Heart right ventricle (tissue), 16 donors: ENCODE measurements around the gene USP3. TPM values are rescaled to one million over a fixed set of nuclear protein-coding genes. Genes with fewer than 3 reads are reported as not detected.

Experiments
- ATAC-seq, 8 donors: fragments of 200-7000 bp; cut with Tn5 transposase; one replicate each; pipeline ENCODE4 v1.9.1; 2020; ENCODE audit warnings: mild to moderate bottlenecking in 8 of 8, moderate library complexity in 8 of 8, moderate number of reproducible peaks in 1 of 8
- DNase-seq, 2 donors: peaks; one replicate each; pipeline ENCODE4 v3.0.0-alpha.2; 2020
- H3K27ac ChIP-seq, 10 donors: fragments of 200-600 bp; sonication (generic) in 2 of 10; one replicate each; pipeline versions ENCODE4 v1.5.0 to v1.8.0; 2020 to 2022; ENCODE audit warnings: mild to moderate bottlenecking in 3 of 10
- H3K27me3 ChIP-seq, 7 donors: fragments of 200-600 bp; one replicate each; pipeline ENCODE4 v1.8.0; 2021 to 2022; ENCODE audit warnings: mild to moderate bottlenecking in 2 of 7
- H3K36me3 ChIP-seq, 9 donors: fragments of 200-600 bp; sonication (generic) in 1 of 9; one replicate each; pipeline versions ENCODE4 v1.5.0 to v1.8.0; 2020 to 2022; ENCODE audit warnings: mild to moderate bottlenecking in 2 of 9
- H3K4me1 ChIP-seq, 9 donors: fragments of 200-600 bp; sonication (generic) in 1 of 9; one replicate each; pipeline versions ENCODE4 v1.5.0 to v1.8.0; 2020 to 2022; ENCODE audit warnings: mild to moderate bottlenecking in 4 of 9
- H3K4me3 ChIP-seq, 10 donors: fragments of 200-600 bp; sonication (generic) in 2 of 10; one replicate each; pipeline versions ENCODE4 v1.5.0 to v1.8.0; 2020 to 2022; ENCODE audit warnings: mild to moderate bottlenecking in 7 of 10, moderate library complexity in 2 of 10
- H3K9me3 ChIP-seq, 11 donors: fragments of 200-600 bp in 10 of 11; sonication (generic) in 2 of 11; one replicate each; pipeline versions ENCODE4 v1.5.0 to v1.8.0; 2013 to 2022; ENCODE audit warnings: mild to moderate bottlenecking in 2 of 11, control low read depth in 1 of 11, moderate library complexity in 1 of 11
- WGBS, 2 donors: extraction: QIAGEN DNeasy Blood & Tissue Kit; methylation state at CpG; one replicate each; pipeline ENCODE4 v1.1.7; 2013; ENCODE audit warnings: inconsistent platforms in 1 of 2; 5-methylcytosine and 5-hydroxymethylcytosine counted together
- intact Hi-C, 10 donors: fragments of 100-400 bp; cut with DNase I; formaldehyde crosslinking; loops; one replicate each; pipeline versions ENCODE4 v1.11.1 to v1.14.2; 2022
- polyA plus RNA-seq, 2 donors: library from polyadenylated mRNA; stranded (reverse); fragments of 200-250 nt; gene quantifications; one replicate each; pipeline ENCODE4 v1.2.3, GENCODE V29; 2013
- total RNA-seq, 10 donors: library from RNA; stranded (reverse); fragmentation: NEBNext Ultra II Directional in 3 of 10; extraction: Animal tissue kit (Norgen Biotek cat#: 25700) in 3 of 10; gene quantifications; one replicate each; pipeline versions ENCODE4 v1.2.1 to v1.2.4, GENCODE V29; 2021 to 2023
- TF ChIP-seq, protein P1 (sequence below), 9 donors: fragments of 200-600 bp; sonication (generic) in 2 of 9; IDR thresholded peaks; one replicate each; pipeline versions ENCODE4 v1.5.0 to v1.8.0; 2021 to 2022; ENCODE audit warnings: antibody characterized with exemption in 9 of 9, mild to moderate bottlenecking in 5 of 9, moderate library complexity in 1 of 9
- donor health status: Arrhythmogenic right ventricular cardiomyopathy.
- donor health status: ischemic (EF 13 %, LVEDD 7.1; RV severe dilation, severe dysfunction).
- donor health status: healthy with polysubstance abuse.
- donor health status: DM: no; HTN: yes; CAD: no.
- donor health status: DM: no; HTN: no; CAD: no.
- donor health status: ischemic (EF 25% LVEDD 6.9; RV normal size, moderate dysfunction).
- donor health status: ischemic (EF 25% LVEDD 5.7; RV mildly dilated, moderate dysfunction).
- donor health status: healthy.
- donor health status: DM: yes; HTN: yes; CAD: no.
- donor health status: Ischemic cardiomyopathy.
- donor health status: ischemic (EF 35%, LVEDD 5.7; RV mildly dilated, moderate dysfunction).
- donor health status: nonischemic (EF 11% LVEDD 7.7; RV severe dilation, severe dysfunction).
- donor health status: DM: yes; HTN: yes; CAD: no.
- donor health status: PGD.
- donor health status: ischemic (EF 29% LVEDD 5.4; RV normal size, mild dysfunction).
- donor health status: nonischemic (EF 23%, LVEDD 6.1; RV moderate dilation, normal function).

The USP3 gene
- total and polyA plus RNA-seq, 12 donors, result 8.4 to 23.7 (median 16.6) TPM

DNA sequence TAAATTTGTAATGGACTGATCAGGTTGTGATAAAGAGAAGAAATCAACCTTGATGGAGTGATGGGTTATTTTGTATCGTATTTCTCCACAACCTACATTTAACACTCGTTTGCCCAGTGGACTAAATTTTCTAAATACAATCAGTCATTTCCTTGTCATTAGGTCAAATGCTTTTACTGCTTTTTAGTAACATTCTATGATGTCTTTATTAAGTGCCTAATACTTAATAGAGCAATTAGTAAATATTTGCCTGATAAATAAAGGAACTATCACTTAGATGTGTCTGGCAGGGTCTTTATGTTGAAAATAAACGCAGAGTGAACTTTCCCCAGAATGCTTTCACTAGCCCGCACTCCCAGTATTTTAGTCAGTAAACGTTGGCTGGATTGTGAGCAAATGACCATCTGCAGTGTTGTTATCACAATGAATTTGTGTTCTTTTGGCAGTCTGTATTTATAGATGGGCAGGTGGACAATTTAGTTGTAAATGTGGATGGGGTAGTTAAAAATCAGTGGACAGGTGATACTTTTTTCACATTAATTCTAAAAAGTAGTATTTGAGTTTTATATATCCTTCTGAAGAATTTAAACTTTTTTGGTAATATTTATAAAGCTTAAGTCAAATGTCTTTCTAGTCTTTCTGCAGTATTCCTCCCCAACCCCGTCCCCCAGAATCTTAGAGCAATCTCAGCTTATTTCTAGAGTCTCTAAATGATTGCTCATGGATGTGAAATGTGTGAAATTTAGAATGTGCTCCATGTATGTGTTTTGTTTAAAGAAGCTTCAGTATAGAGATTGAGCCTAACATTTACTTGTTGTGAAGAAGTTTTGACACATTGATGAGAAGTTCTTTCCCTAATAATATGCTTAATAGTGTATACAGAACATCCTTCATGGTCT, 4.9 kb downstream of the USP3 start:
- H3K4me3 ChIP-seq, result no peak overlapping the region
- peak overlapping the region in 2 of 10 donors; percentile 6 for H3K27ac ChIP-seq
- WGBS, 2 donors, result 68 to 75% methylated on average over 6 of the region's 6 CpGs
- intact Hi-C loops, result loop anchor here in 5 of 10 donors (5.0 to 10.0 kb wide), 5 partner anchors 38 to 88 kb away; partner anchors contain the start of gene FBXL22 (in 3 of the 5)
- ATAC-seq, result no peak
- no peaks in the 10 kb centered on the region for H3K27me3 ChIP-seq
- H3K9me3 ChIP-seq, result no peaks in the 10 kb centered on the region
- H3K36me3 ChIP-seq, result no peaks in the 10 kb centered on the region
- TF ChIP-seq, protein P1, sequence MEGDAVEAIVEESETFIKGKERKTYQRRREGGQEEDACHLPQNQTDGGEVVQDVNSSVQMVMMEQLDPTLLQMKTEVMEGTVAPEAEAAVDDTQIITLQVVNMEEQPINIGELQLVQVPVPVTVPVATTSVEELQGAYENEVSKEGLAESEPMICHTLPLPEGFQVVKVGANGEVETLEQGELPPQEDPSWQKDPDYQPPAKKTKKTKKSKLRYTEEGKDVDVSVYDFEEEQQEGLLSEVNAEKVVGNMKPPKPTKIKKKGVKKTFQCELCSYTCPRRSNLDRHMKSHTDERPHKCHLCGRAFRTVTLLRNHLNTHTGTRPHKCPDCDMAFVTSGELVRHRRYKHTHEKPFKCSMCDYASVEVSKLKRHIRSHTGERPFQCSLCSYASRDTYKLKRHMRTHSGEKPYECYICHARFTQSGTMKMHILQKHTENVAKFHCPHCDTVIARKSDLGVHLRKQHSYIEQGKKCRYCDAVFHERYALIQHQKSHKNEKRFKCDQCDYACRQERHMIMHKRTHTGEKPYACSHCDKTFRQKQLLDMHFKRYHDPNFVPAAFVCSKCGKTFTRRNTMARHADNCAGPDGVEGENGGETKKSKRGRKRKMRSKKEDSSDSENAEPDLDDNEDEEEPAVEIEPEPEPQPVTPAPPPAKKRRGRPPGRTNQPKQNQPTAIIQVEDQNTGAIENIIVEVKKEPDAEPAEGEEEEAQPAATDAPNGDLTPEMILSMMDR (IDR thresholded peaks at IDR 0.05), result no peak
- DNase-seq, result no peak
- peaks cover 6 to 85% (median 54%) of the 10 kb centered on the region in 9 donors for H3K4me1 ChIP-seq

DNA sequence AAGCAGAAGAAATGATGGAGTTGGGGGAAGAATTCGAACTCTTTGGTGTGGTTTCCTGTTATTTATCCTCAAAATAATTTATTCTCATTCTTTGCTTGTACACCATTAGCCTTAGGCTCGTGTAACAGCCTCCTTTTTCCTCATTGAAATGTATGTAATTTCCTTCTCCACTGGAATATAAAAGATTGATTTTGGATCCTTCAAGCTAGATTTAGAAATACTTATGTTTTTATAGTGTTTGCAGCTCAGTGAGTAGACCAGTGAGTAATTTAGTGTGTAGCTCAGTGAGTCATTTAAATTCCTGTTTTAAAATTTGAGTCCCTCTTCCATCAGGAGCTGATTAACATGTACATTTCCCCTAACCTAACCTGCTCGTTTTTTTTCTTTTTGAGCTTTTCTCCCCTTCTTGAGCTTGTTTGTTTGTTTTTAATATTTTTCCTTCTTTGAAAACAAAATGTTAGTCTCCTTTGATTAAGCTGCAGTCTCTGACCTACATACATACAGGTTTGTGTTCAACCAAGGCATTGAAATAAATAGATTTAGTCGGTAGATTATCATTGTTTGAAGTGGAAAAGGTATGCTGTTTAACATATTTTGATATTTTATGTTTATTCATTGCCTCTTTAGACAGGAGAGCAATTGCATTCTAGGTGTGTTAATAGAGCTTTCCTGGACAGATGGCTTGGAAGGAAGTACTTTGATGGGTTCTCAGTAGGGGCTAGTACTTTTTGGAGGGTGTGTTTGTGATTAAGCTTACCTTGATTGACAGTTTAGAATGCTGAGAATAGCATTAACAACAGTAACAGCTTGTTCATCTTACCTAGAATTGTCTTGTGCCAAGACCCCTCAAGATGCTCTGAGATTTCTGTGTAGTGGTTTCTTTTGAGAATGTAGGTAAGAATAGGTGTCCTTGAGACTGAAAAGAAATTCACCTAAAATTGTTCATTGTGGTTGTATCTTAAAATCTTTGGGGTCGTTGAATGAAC, 5.9 kb downstream of the USP3 start:
- TF ChIP-seq, protein P1 (IDR thresholded peaks at IDR 0.05), result no peak
- Histone ChIP-seq H3K36me3 (no peaks in the 10 kb centered on the region), H3K9me3 (no peaks in the 10 kb centered on the region), H3K27me3 (no peaks in the 10 kb centered on the region), H3K4me1 (peaks cover 6 to 94% (median 61%) of the 10 kb centered on the region in 9 donors), H3K27ac (peak overlapping the region in 2 of 10 donors; percentile 6), H3K4me3 (no peak overlapping the region)
- intact Hi-C loops, result loop anchor here in 6 of 10 donors (5.0 to 10.0 kb wide), 5 partner anchors 37 to 87 kb away; partner anchors contain the start of gene FBXL22 (in 3 of the 6)
- DNase-seq (no peak), ATAC-seq (no peak)
- 49 to 56% methylated on average over 5 of the region's 5 CpGs for WGBS, 2 donors

DNA sequence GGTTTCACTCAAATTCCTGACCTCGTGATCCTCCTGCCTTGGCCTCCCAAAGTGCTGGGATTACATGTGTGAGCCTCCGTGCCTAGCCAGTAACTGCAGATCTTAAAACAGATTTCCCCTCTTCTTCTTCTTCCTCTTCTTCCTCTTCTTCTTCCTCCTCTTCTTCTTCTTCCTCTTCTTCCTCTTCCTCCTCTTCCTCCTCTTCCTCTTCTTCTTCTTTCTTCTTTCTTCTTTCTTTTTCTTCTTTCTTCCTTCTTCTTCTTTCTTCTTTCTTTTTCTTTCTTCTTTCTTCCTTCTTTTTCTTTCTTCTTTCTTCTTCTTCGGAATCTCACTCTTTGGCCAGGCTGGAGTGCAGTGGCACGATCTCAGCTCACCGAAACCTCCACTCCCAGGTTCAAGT, 7.8 kb downstream of the USP3 start:
- intact Hi-C loops, result loop anchor here in 1 of 10 donors (5.0 kb wide), 1 partner anchor 35 kb away; no protein-coding TSS in a partner anchor
- WGBS, 2 donors, result 76 to 86% methylated on average over 5 of the region's 5 CpGs
- TF ChIP-seq, protein P1 (IDR thresholded peaks at IDR 0.05), result no peak

DNA sequence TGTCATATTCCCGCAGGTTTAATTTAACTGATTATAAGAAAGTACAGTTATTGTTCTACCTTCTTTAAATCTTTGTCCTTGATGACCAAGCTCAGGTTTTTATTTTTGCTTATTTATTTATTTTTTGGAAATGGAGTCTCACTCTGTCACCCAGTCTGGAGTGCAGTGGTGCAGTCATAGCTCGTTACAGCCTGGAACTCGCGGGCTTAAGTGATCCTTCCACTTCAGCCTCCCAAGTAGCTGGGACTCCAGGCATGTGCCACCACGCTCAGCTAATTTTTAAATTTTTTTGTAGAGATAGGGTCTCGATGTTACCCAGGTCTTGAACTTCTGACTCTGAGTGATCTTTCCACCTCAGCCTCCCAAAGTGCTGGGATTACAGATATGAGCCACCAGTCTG, 8.9 kb downstream of the USP3 start:
- H3K9me3 ChIP-seq, result no peaks in the 10 kb centered on the region

More for the DNA sequence above, 7.8 kb downstream of the USP3 start:
- Histone ChIP-seq H3K36me3 (no peaks in the 10 kb centered on the region), H3K4me1 (peaks cover 3 to 99% (median 61%) of the 10 kb centered on the region in 9 donors), H3K27ac (no peak overlapping the region), H3K27me3 (no peaks in the 10 kb centered on the region), H3K4me3 (no peak overlapping the region), H3K9me3 (no peaks in the 10 kb centered on the region)
- ATAC-seq, result no peak
- DNase-seq, result no peak

More for the DNA sequence above, 8.9 kb downstream of the USP3 start:
- H3K27ac ChIP-seq, result no peak overlapping the region
- no peak overlapping the region for H3K4me3 ChIP-seq
- H3K36me3 ChIP-seq, result no peaks in the 10 kb centered on the region
- ATAC-seq, result no peak
- H3K4me1 ChIP-seq, result peaks cover 3 to 99% (median 62%) of the 10 kb centered on the region in 9 donors
- H3K27me3 ChIP-seq, result no peaks in the 10 kb centered on the region
- DNase-seq, result no peak
- 96 to 97% methylated on average over 6 of the region's 6 CpGs for WGBS, 2 donors
- TF ChIP-seq, protein P1 (IDR thresholded peaks at IDR 0.05), result no peak
- intact Hi-C loops, result loop anchor here in 1 of 10 donors (5.0 kb wide), 1 partner anchor 34 kb away; no protein-coding TSS in a partner anchor
